ENCODE results near the gene ADAP2. TPM values are rescaled to one million over a fixed set of nuclear protein-coding genes. Genes with fewer than 3 reads are reported as not detected.

The ADAP2 gene
- total and polyA plus RNA-seq, 2 experiments from 2014 or later, result 0.94 TPM

DNA sequence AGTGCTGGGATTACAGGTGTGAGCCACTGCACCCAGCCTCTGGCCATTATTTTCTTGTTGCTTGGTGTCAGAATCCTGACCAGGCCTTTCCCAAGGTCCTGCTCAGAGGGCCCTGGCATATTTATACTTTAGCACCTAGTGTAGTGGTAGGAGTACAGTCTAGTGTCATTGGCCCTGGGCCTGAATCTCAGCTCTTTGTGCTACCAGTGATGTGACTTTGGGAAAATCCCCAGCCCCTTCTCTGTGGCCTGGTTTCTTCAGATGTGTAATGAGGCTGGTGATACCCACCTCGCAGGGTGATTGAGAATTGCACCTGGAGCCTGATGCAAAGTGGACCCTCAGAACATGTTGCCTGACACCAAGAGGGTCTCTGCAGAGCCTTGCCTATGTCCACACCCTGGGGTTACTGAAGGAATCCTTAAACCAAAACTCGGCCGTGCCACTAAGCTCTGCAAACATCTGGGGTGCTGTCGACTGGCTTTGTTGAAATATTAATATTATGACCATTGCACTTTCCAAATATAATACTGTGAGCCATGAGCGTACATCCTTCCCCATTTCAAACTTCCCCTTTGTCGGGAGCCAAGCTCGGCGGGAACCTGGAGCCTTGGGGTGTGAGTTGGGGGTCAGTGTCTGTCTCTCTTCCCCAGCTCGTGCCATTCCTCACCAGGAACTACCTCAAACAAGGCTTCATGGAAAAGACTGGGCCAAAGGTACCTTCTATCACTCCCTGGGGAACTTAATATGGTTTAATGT, 31.1 kb downstream of the ADAP2 start (continued):
- TF ChIP-seq, protein P1, sequence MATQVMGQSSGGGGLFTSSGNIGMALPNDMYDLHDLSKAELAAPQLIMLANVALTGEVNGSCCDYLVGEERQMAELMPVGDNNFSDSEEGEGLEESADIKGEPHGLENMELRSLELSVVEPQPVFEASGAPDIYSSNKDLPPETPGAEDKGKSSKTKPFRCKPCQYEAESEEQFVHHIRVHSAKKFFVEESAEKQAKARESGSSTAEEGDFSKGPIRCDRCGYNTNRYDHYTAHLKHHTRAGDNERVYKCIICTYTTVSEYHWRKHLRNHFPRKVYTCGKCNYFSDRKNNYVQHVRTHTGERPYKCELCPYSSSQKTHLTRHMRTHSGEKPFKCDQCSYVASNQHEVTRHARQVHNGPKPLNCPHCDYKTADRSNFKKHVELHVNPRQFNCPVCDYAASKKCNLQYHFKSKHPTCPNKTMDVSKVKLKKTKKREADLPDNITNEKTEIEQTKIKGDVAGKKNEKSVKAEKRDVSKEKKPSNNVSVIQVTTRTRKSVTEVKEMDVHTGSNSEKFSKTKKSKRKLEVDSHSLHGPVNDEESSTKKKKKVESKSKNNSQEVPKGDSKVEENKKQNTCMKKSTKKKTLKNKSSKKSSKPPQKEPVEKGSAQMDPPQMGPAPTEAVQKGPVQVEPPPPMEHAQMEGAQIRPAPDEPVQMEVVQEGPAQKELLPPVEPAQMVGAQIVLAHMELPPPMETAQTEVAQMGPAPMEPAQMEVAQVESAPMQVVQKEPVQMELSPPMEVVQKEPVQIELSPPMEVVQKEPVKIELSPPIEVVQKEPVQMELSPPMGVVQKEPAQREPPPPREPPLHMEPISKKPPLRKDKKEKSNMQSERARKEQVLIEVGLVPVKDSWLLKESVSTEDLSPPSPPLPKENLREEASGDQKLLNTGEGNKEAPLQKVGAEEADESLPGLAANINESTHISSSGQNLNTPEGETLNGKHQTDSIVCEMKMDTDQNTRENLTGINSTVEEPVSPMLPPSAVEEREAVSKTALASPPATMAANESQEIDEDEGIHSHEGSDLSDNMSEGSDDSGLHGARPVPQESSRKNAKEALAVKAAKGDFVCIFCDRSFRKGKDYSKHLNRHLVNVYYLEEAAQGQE (IDR thresholded peaks at IDR 0.05; ENCODE audit: unreplicated experiment), result no peak
- TF ChIP-seq CREB1 (CRISPR knock-in tag; IDR thresholded peaks at IDR 0.05; ENCODE audit: low read depth) (no peak), EZH2phosphoT487 (IDR thresholded peaks at IDR 0.05; ENCODE audit: unreplicated experiment) (no peak), ZNF331 (CRISPR knock-in tag; IDR thresholded peaks at IDR 0.05; ENCODE audit: low read depth) (no peak), EZH2 (IDR thresholded peaks at IDR 0.05; ENCODE audit: low read depth, unreplicated experiment) (no peak), STAT1 (IDR thresholded peaks at IDR 0.05; ENCODE audit: unreplicated experiment) (no peak)
- TF ChIP-seq, protein P2, sequence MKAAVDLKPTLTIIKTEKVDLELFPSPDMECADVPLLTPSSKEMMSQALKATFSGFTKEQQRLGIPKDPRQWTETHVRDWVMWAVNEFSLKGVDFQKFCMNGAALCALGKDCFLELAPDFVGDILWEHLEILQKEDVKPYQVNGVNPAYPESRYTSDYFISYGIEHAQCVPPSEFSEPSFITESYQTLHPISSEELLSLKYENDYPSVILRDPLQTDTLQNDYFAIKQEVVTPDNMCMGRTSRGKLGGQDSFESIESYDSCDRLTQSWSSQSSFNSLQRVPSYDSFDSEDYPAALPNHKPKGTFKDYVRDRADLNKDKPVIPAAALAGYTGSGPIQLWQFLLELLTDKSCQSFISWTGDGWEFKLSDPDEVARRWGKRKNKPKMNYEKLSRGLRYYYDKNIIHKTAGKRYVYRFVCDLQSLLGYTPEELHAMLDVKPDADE (IDR thresholded peaks at IDR 0.05), result no peak
- TF ChIP-seq, protein P3, sequence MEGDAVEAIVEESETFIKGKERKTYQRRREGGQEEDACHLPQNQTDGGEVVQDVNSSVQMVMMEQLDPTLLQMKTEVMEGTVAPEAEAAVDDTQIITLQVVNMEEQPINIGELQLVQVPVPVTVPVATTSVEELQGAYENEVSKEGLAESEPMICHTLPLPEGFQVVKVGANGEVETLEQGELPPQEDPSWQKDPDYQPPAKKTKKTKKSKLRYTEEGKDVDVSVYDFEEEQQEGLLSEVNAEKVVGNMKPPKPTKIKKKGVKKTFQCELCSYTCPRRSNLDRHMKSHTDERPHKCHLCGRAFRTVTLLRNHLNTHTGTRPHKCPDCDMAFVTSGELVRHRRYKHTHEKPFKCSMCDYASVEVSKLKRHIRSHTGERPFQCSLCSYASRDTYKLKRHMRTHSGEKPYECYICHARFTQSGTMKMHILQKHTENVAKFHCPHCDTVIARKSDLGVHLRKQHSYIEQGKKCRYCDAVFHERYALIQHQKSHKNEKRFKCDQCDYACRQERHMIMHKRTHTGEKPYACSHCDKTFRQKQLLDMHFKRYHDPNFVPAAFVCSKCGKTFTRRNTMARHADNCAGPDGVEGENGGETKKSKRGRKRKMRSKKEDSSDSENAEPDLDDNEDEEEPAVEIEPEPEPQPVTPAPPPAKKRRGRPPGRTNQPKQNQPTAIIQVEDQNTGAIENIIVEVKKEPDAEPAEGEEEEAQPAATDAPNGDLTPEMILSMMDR (conservative IDR thresholded peaks at IDR 0.05; ENCODE audit: low read depth in 2 of 2), result no peak

DNA sequence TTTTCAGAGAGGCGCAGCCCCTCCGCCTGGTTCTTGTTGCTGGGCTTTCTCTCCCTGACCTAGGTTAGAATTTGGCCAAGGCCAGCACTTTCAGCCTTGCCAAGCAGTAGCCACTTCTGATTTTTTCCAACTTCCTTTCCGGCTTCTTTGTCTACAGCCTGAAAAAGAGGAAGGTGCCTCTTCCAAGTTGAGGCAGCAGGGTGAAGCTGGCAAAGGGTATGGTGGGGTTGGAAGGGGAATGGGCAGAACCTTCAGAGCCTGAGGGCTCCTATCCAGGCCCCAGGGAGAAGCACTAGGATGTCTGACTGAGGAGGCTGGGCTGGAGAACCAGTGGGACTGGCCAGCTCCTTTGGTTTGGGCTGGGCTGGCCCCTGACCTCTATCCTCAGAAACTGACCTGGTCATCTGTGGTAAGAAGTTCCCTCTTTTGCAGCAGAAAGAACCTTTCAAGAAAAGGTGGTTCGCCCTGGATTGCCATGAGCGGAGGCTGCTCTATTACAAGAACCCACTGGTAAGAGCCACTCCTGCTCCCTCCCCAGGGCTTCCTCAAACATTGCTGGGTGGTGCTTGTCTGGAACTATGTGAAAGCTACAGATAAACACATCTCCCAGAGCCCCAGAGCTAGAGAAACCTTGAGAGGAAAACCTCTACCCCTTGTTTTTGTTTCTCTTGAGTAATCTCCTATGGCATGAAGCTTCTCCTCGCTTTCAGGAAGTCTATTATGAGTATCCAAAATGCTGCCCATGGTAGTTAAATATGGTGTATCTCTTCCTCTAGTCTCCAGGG, 32.5 kb downstream of the ADAP2 start:
- Mint-ChIP-seq H3K36me3 (ENCODE audit: low read depth) (no peaks in the 10 kb centered on the region), H3K9me3 (no peaks in the 10 kb centered on the region), H3K4me3 (no peak overlapping the region), H3K4me1 (peaks cover 8% of the 10 kb centered on the region; the same call in 2 of the 3 replicates), H3K27ac (no peak overlapping the region), H3K27me3 (ENCODE audit: insufficient read depth, low read depth, poor library complexity) (peaks cover 2% of the 10 kb centered on the region)
- Histone ChIP-seq H3K36me3 (ENCODE audit: insufficient read depth) (no peaks in the 10 kb centered on the region), H3K4me2 (no peak overlapping the region), H3K79me2 (replicated peaks; ENCODE audit: insufficient read depth) (no peaks in the 10 kb centered on the region), H3K9me2 (ENCODE audit: insufficient read depth) (no peaks in the 10 kb centered on the region), H3K27ac (ENCODE audit: low read depth) (no peak overlapping the region), H3F3A (replicated peaks; ENCODE audit: low read depth) (no peaks in the 10 kb centered on the region), H3K27me3 (ENCODE audit: insufficient read depth) (no peaks in the 10 kb centered on the region), H4K20me1 (replicated peaks; ENCODE audit: insufficient read depth) (no peaks in the 10 kb centered on the region), H3K4me3 (no peak overlapping the region), H3K4me1 (ENCODE audit: insufficient read depth) (peaks cover 5% of the 10 kb centered on the region; the same call in 1 of the 2 replicates), H2AFZ (no peak overlapping the region)
- ATAC-seq, result no peak
- DNase-seq (ENCODE audit: low spot score), result no peak
- TF ChIP-seq, protein P1 (IDR thresholded peaks at IDR 0.05; ENCODE audit: unreplicated experiment), result no peak
- TF ChIP-seq POLR2AphosphoS5 (IDR thresholded peaks at IDR 0.05; ENCODE audit: low read depth), result no peak
- no peak for TF ChIP-seq EZH2 (IDR thresholded peaks at IDR 0.05; ENCODE audit: low read depth, unreplicated experiment)
- TF ChIP-seq JUNB (IDR thresholded peaks at IDR 0.05; ENCODE audit: unreplicated experiment), result no peak
- no peak for TF ChIP-seq CREB1 (CRISPR knock-in tag; IDR thresholded peaks at IDR 0.05; ENCODE audit: low read depth)
- TF ChIP-seq ZNF114 (CRISPR knock-in tag; IDR thresholded peaks at IDR 0.05), result no peak
- TF ChIP-seq, protein P3 (conservative IDR thresholded peaks at IDR 0.05; ENCODE audit: low read depth in 2 of 2), result no peak
- TF ChIP-seq NANOG (IDR thresholded peaks at IDR 0.05; ENCODE audit: borderline replicate concordance), result no peak
- no peak for TF ChIP-seq EZH2phosphoT487 (IDR thresholded peaks at IDR 0.05; ENCODE audit: unreplicated experiment)

Measured in GM23338 (cell line).